COLO668 (cell line): ENCODE results near the gene STAB1.
A peak's percentile ranks its signal among the peaks of the same experiment; 100 is the strongest.

Experiments
- DNase-seq: peaks from one replicate; lab custom pipeline; 2025; ENCODE audit not compliant: unreplicated experiment; lab: John Stamatoyannopoulos, UW

STAB1 gene

GRCh38 chr3:52458031-52458760, 36.9 kb upstream of the STAB1 start:
- no peak for DNase-seq

- DNase-seq = no peak
Observed at GRCh38 chr3:52458770-52459545, 36.2 kb upstream of the STAB1 start.

GRCh38 chr3:52461874-52462273, 33.3 kb upstream of the STAB1 start:
- no peak for DNase-seq

GRCh38 chr3:52463416-52463815, 31.7 kb upstream of the STAB1 start:
- DNase-seq = no peak

GRCh38 chr3:52468336-52468735, 26.8 kb upstream of the STAB1 start:
- no peak for DNase-seq

GRCh38 chr3:52469001-52469400, 26.1 kb upstream of the STAB1 start:
- no peak for DNase-seq

- no peak for DNase-seq
Observed at GRCh38 chr3:52470920-52471319, 24.2 kb upstream of the STAB1 start.

GRCh38 chr3:52471371-52472238, 23.5 kb upstream of the STAB1 start:
- DNase-seq = peak; percentile 28

- no peak for DNase-seq
Observed at GRCh38 chr3:52472239-52473000, 22.7 kb upstream of the STAB1 start.

- DNase-seq = no peak
Observed at GRCh38 chr3:52473026-52473425, 22.1 kb upstream of the STAB1 start.

GRCh38 chr3:52477076-52477795, 17.9 kb upstream of the STAB1 start:
- no peak for DNase-seq

- no peak for DNase-seq
Observed at GRCh38 chr3:52477796-52478095, 17.4 kb upstream of the STAB1 start.

GRCh38 chr3:52479037-52479876, 15.9 kb upstream of the STAB1 start:
- no peak for DNase-seq

- no peak for DNase-seq
Observed at GRCh38 chr3:52479877-52480575, 15.1 kb upstream of the STAB1 start.

- no peak for DNase-seq
Observed at GRCh38 chr3:52480768-52481715, 14.1 kb upstream of the STAB1 start.

- DNase-seq = peak; percentile 20
Observed at GRCh38 chr3:52481819-52482521, 13.2 kb upstream of the STAB1 start.

GRCh38 chr3:52483081-52483480, 12.1 kb upstream of the STAB1 start:
- DNase-seq = no peak
